ENCODE results near the gene LAMA5. TPM values are rescaled to one million over a fixed set of nuclear protein-coding genes. Genes with fewer than 3 reads are reported as not detected.

The LAMA5 gene
- polyA plus RNA-seq, 1 of the 3 experiments (the other 2 are of a cell fraction) = 27.2 TPM

GRCh38 chr20:62401331-62401779 is 34.2 kb upstream of the LAMA5 start:
- 91% methylated on average over 10 of the region's 21 CpGs for WGBS (ENCODE audit: low lambda C conversion rate)
- no peaks in the 10 kb centered on the region for H3K36me3 ChIP-seq (replicated peaks in 1 of 2; ENCODE audit: control insufficient read depth in 1 of 2, insufficient read depth in 2 of 2, low read length in 1 of 2)
- H2AFZ ChIP-seq (ENCODE audit: low read depth) = no peak overlapping the region
- H4K20me1 ChIP-seq (ENCODE audit: insufficient read depth) = peaks cover 5% of the 10 kb centered on the region; the same call in 1 of the 2 replicates
- POLR2A ChIA-PET = no interaction called here
- H3F3A ChIP-seq (replicated peaks; ENCODE audit: insufficient read depth) = no peaks in the 10 kb centered on the region
- CTCF ChIA-PET = interaction anchor here (1.0 to 1.5 kb wide), 4 partner anchors 9 to 99 kb away, joined by 3 to 7 read pairs (median 4); partner anchors contain the start of gene ADRM1
- no peaks in the 10 kb centered on the region for H3K9me2 ChIP-seq
- H3K4me3 ChIP-seq (ENCODE audit: low read depth in 2 of 2, low read length in 1 of 2) = no peak overlapping the region
- H3K27ac ChIP-seq (ENCODE audit: low read depth in 2 of 2, low read length in 1 of 2) = no peak overlapping the region
- no peak overlapping the region for H3K4me2 ChIP-seq
- H3K27me3 ChIP-seq (ENCODE audit: insufficient read depth) = no peaks in the 10 kb centered on the region
- H3K9me3 ChIP-seq = no peaks in the 10 kb centered on the region
- H3K9ac ChIP-seq = no peak overlapping the region
- H3K79me2 ChIP-seq (ENCODE audit: insufficient read depth) = peaks cover 6% of the 10 kb centered on the region; the same call in 1 of the 2 replicates
- peaks cover 0 to 34% of the 10 kb centered on the region in 2 experiments; a peak in 1 of 4 replicates for H3K4me1 ChIP-seq (ENCODE audit: control insufficient read depth in 1 of 2, insufficient read depth in 2 of 2, low read depth in 1 of 2, low read length in 1 of 2)
- DNase-seq = no peak
- TF ChIP-seq GATA2 (CRISPR knock-in tag; IDR thresholded peaks at IDR 0.05) = no peak
- no peak for TF ChIP-seq TAF1 (IDR thresholded peaks at IDR 0.05; ENCODE audit: borderline replicate concordance, low read depth, low read length)
- TF ChIP-seq ELF1 (IDR thresholded peaks at IDR 0.05) = no peak

DNA sequence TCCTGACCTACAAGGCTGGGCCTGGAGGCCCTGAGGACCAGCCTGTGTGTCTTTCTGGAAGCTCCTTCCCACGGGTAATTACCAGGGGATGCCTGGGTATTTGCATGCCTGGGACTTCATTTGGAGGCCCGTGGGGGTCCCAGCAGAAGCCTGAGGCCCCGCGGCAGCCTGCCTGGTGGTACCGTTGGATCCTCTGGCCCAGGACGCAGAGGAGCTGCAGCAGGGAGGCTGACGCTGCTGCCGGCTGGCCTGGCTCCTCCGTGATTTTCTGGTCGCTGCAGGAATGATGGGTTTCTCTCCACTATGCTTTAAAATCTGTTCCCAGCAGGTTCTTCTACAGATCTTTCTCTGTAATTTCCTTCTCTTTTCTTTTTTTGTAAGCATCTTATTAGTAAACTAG is 33.4 kb upstream of the LAMA5 start:
- CTCF ChIA-PET = interaction anchor here (0.9 to 1.4 kb wide), 5 partner anchors 9 to 98 kb away, joined by 3 to 7 read pairs (median 4); partner anchors contain the start of gene ADRM1
- Histone ChIP-seq H3K36me3 (replicated peaks in 1 of 2; ENCODE audit: control insufficient read depth in 1 of 2, insufficient read depth in 2 of 2, low read length in 1 of 2) (no peaks in the 10 kb centered on the region), H3K79me2 (ENCODE audit: insufficient read depth) (peaks cover 5% of the 10 kb centered on the region; the same call in 1 of the 2 replicates), H3K4me3 (ENCODE audit: low read depth in 2 of 2, low read length in 1 of 2) (no peak overlapping the region), H2AFZ (ENCODE audit: low read depth) (no peak overlapping the region), H3K9me3 (no peaks in the 10 kb centered on the region), H3K9me2 (no peaks in the 10 kb centered on the region), H3K4me1 (ENCODE audit: control insufficient read depth in 1 of 2, insufficient read depth in 2 of 2, low read depth in 1 of 2, low read length in 1 of 2) (peaks cover 0 to 26% of the 10 kb centered on the region in 2 experiments; a peak in 1 of 4 replicates), H3F3A (replicated peaks; ENCODE audit: insufficient read depth) (no peaks in the 10 kb centered on the region), H3K27ac (ENCODE audit: low read depth in 2 of 2, low read length in 1 of 2) (no peak overlapping the region), H3K27me3 (ENCODE audit: insufficient read depth) (no peaks in the 10 kb centered on the region), H3K9ac (no peak overlapping the region), H4K20me1 (ENCODE audit: insufficient read depth) (peaks cover 2% of the 10 kb centered on the region; the same call in 1 of the 2 replicates), H3K4me2 (no peak overlapping the region)
- POLR2A ChIA-PET = interaction anchor here (1.2 to 2.3 kb wide), 2 partner anchors 10 to 14 kb away, joined by 4 to 12 read pairs; partner anchors contain the start of gene RPS21
- DNase-seq = no peak
- no peak for TF ChIP-seq POLR2AphosphoS5 (IDR thresholded peaks at IDR 0.05; ENCODE audit: low read depth, low read length)
- WGBS (ENCODE audit: low lambda C conversion rate) = 80% methylated on average over 10 of the region's 10 CpGs

- no peak overlapping the region for H2AFZ ChIP-seq (ENCODE audit: low read depth)
- no peak for TF ChIP-seq ZBTB33 (IDR thresholded peaks at IDR 0.05; ENCODE audit: borderline replicate concordance, low read depth)
- TF ChIP-seq CHD2 (IDR thresholded peaks at IDR 0.05; ENCODE audit: low read length, partially characterized antibody) = no peak
- TF ChIP-seq RCOR1 (IDR thresholded peaks at IDR 0.05; ENCODE audit: low read length) = no peak
- TF ChIP-seq ELF1 (IDR thresholded peaks at IDR 0.05) = no peak
- TF ChIP-seq, protein P1, sequence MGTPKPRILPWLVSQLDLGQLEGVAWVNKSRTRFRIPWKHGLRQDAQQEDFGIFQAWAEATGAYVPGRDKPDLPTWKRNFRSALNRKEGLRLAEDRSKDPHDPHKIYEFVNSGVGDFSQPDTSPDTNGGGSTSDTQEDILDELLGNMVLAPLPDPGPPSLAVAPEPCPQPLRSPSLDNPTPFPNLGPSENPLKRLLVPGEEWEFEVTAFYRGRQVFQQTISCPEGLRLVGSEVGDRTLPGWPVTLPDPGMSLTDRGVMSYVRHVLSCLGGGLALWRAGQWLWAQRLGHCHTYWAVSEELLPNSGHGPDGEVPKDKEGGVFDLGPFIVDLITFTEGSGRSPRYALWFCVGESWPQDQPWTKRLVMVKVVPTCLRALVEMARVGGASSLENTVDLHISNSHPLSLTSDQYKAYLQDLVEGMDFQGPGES (IDR thresholded peaks at IDR 0.05; ENCODE audit: low read depth, low read length) = no peak
- TF ChIP-seq MXI1 (IDR thresholded peaks at IDR 0.05; ENCODE audit: low read depth, low read length) = no peak
- no peak for TF ChIP-seq TEAD4 (IDR thresholded peaks at IDR 0.05; ENCODE audit: borderline replicate concordance, insufficient read depth)
- no peak for TF ChIP-seq SIN3A (IDR thresholded peaks at IDR 0.05; ENCODE audit: borderline replicate concordance, low read depth, low read length)
- TF ChIP-seq RFX5 (IDR thresholded peaks at IDR 0.05; ENCODE audit: low read length) = no peak
- TF ChIP-seq RXRA (IDR thresholded peaks at IDR 0.05; ENCODE audit: borderline replicate concordance, low read depth) = no peak
- TF ChIP-seq FOXJ3 (CRISPR knock-in tag; IDR thresholded peaks at IDR 0.05) = no peak
- no peak for TF ChIP-seq GATA2 (CRISPR knock-in tag; IDR thresholded peaks at IDR 0.05)
- no peak for TF ChIP-seq FOSL2 (IDR thresholded peaks at IDR 0.05; ENCODE audit: borderline replicate concordance, low read depth)
- TF ChIP-seq FOXM1 (IDR thresholded peaks at IDR 0.05; ENCODE audit: low read depth) = no peak
- no peak for TF ChIP-seq USF2 (IDR thresholded peaks at IDR 0.05; ENCODE audit: borderline replicate concordance, low read depth, low read length)
- ChIA-PET POLR2A (interaction anchor here (1.2 to 2.3 kb wide), 2 partner anchors 10 to 13 kb away, joined by 4 to 12 read pairs; partner anchors contain the start of gene RPS21), CTCF (interaction anchor here (0.9 to 1.6 kb wide), 5 partner anchors 10 to 98 kb away, joined by 3 to 7 read pairs (median 4); partner anchors contain the start of genes ADRM1 and RPS21)
- H3K27me3 ChIP-seq (ENCODE audit: insufficient read depth) = no peaks in the 10 kb centered on the region
- no peak overlapping the region for H3K4me3 ChIP-seq (ENCODE audit: low read depth in 2 of 2, low read length in 1 of 2)
- peaks cover 5% of the 10 kb centered on the region; the same call in 1 of the 2 replicates for H3K79me2 ChIP-seq (ENCODE audit: insufficient read depth)
- H3K4me2 ChIP-seq = no peak overlapping the region
- no peaks in the 10 kb centered on the region for H3F3A ChIP-seq (replicated peaks; ENCODE audit: insufficient read depth)
- WGBS (ENCODE audit: low lambda C conversion rate) = 86% methylated on average over 7 of the region's 7 CpGs
- peaks cover 0 to 21% of the 10 kb centered on the region in 2 experiments; a peak in 1 of 4 replicates for H3K4me1 ChIP-seq (ENCODE audit: control insufficient read depth in 1 of 2, insufficient read depth in 2 of 2, low read depth in 1 of 2, low read length in 1 of 2)
- H3K9me3 ChIP-seq = no peaks in the 10 kb centered on the region
- DNase-seq = no peak
- H3K9ac ChIP-seq = no peak overlapping the region
- H3K9me2 ChIP-seq = no peaks in the 10 kb centered on the region
- H3K36me3 ChIP-seq (replicated peaks in 1 of 2; ENCODE audit: control insufficient read depth in 1 of 2, insufficient read depth in 2 of 2, low read length in 1 of 2) = no peaks in the 10 kb centered on the region
- no peaks in the 10 kb centered on the region for H4K20me1 ChIP-seq (ENCODE audit: insufficient read depth)
- no peak overlapping the region for H3K27ac ChIP-seq (ENCODE audit: low read depth in 2 of 2, low read length in 1 of 2)
These were observed 32.9 kb upstream of the LAMA5 start for GRCh38 chr20:62400021-62400420.
